Measurements from ENCODE around the gene CDHR4.

DNA sequence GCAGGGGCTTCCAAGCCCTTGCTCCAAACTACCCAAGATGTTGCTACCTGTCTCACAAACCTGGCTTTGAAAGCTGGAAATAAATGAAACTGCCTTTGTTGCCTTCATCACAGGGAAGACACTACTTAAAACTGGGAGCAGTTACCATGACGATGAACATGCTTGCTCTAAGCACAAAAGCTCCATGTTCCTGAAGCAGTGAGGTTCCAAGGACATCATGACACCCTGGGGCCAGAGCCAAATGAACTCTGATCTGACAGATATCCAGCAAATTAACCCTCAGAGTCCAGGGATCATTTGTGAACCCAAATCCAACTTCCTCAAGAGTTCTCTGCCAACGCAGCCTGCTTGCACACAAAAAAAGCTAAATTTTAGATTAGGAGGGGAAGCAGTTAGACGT is 46.0 kb upstream of the CDHR4 start:
- TF ChIP-seq, protein P1, sequence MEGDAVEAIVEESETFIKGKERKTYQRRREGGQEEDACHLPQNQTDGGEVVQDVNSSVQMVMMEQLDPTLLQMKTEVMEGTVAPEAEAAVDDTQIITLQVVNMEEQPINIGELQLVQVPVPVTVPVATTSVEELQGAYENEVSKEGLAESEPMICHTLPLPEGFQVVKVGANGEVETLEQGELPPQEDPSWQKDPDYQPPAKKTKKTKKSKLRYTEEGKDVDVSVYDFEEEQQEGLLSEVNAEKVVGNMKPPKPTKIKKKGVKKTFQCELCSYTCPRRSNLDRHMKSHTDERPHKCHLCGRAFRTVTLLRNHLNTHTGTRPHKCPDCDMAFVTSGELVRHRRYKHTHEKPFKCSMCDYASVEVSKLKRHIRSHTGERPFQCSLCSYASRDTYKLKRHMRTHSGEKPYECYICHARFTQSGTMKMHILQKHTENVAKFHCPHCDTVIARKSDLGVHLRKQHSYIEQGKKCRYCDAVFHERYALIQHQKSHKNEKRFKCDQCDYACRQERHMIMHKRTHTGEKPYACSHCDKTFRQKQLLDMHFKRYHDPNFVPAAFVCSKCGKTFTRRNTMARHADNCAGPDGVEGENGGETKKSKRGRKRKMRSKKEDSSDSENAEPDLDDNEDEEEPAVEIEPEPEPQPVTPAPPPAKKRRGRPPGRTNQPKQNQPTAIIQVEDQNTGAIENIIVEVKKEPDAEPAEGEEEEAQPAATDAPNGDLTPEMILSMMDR (IDR thresholded peaks at IDR 0.05; ENCODE audit: low read length): no peak
- no peak for TF ChIP-seq EZH2 (IDR thresholded peaks at IDR 0.05; ENCODE audit: borderline replicate concordance, low read length)
